ENCODE measurements around the gene HOXB6.

Gene HOXB6

GRCh38 chr17:48551214-48551555, 53.6 kb downstream of the HOXB6 start:
- DNase-seq, result no peak

- no peak for DNase-seq
Measured at GRCh38 chr17:48550502-48551213, 54.1 kb downstream of the HOXB6 start.

DNA sequence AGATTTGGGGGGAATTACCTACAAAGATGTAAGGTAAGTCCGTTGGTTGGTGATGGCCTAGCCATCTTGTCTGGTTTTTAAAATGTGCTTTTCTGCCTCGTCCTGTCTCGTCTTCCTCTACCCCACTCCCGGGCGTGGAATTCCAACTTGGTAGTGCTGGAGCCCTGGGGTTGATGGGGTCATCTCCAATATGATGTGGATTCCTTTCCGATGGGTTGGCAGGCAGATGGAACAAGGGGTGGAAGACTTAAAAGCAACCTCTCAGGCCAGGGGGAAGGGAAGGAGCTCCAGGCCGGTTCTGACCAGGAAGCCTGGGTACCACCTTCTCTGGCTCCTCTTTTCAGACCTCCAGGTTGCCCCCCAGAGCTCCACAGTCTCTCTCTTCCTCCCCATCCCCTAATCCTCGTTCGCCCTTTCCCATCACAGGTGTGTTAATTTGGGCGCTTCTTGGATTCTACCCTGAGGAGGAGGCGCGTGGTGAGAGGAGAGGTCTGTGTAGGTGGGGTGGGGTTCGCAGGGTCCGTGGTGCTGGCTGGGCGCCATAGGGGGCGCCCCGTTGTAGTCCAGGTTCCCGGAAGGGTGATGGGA, 54.8 kb downstream of the HOXB6 start:
- DNase-seq, result no peak

DNA sequence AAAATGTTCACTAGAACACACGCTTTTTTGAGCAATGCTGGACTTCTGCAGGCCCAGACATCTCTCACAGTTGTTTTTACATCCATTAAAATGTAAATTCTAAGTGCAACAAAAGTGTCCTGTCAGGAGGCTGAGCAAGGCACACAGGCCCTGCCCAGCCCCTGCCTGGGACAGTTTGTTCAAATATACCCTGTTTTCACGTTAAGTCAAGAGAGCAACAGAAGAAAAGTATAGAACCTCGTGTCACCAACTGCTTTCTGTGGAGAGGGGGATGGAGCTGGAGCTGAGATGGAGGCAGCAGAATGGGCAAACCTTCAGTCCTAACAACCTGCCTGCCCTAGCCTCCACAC, 55.5 kb downstream of the HOXB6 start:
- no peak for DNase-seq

- no peak for DNase-seq
Measured at GRCh38 chr17:48548523-48549280, 56.1 kb downstream of the HOXB6 start.

- DNase-seq, result no peak
Measured at GRCh38 chr17:48547808-48548522, 56.8 kb downstream of the HOXB6 start.

DNA sequence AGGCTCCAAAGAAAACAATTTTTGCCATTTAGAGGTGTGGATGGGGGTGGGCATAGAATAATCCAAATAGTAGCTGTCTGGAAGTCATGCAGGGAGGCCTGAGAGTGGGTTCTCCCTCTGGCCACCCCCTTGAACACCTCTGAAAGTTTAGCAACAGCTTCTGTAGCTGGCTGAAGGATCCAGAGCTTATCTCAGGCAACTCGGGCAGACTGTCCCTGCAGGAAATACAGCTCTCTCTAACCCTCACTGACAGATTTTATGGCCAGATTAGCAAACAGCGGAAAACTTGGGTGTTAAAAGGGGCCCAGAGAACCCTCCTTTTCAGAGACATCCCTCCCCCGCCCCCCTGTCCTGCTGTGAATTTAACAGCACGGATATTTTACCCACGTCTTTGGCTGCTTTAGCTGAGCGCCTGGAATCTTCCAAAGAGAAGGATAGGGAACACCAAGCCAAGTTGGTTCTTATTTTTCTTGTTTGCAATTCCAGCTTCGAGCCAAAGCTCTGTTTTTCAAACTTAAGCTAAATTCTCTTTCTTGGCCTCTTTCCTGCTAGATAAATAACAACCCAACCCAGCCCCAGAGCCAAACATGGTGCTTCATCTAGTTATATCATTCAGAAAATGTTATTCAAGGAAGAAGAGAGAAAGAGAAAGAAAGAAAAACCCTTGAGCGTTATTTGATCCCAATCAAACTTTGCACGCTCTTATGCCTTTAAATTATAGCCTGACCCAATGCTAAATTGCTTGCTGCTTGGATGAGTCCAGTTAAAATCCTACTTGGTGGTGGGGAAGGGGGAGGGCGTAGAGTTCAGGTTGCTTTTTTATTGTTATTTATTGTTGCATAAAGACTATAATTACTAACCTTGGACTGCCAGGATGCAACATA, 57.6 kb downstream of the HOXB6 start:
- no peak for DNase-seq

- DNase-seq, result no peak
Measured at GRCh38 chr17:48546137-48546923, 58.5 kb downstream of the HOXB6 start.
